Measurements from ENCODE around the gene ID4.

The ID4 gene

GRCh38 chr6:19836799-19837510 is at the start of gene ID4:
TSS of gene ID4 (plus strand) at chr6:19837370. CDS start at chr6:19837755, 385 bp downstream.
- POLR2A ChIA-PET, result interaction anchor here (0.6 to 2.0 kb wide), 20 partner anchors 9 to 1230 kb away, joined by 3 to 24 read pairs (median 4); no protein-coding TSS in a partner anchor
- no peak for TF ChIP-seq NFRKB (IDR thresholded peaks at IDR 0.05)
- peak; percentile 80 for TF ChIP-seq ELF4 (IDR thresholded peaks at IDR 0.05)
- 0 out of 2 replicates have a peak, but pooled peaks have one; percentile 5 for TF ChIP-seq PKNOX1 (IDR thresholded peaks at IDR 0.05)
- peak; percentile 94 for DNase-seq (ENCODE audit: extremely low spot score)
- CTCF ChIA-PET, result no interaction called here

- POLR2A ChIA-PET, result no interaction called here
- no peak for DNase-seq (ENCODE audit: extremely low spot score)
- no peak for TF ChIP-seq SUZ12 (IDR thresholded peaks at IDR 0.05)
- no peak for TF ChIP-seq HDGF (IDR thresholded peaks at IDR 0.05; ENCODE audit: borderline replicate concordance)
- no peak for TF ChIP-seq LEF1 (IDR thresholded peaks at IDR 0.05; ENCODE audit: borderline replicate concordance)
- no peak for TF ChIP-seq FOXK2 (IDR thresholded peaks at IDR 0.05)
- no peak for TF ChIP-seq ARNT (IDR thresholded peaks at IDR 0.05)
- TF ChIP-seq FOXM1 (IDR thresholded peaks at IDR 0.05; ENCODE audit: borderline replicate concordance), result no peak
- no peak for TF ChIP-seq SP1 (IDR thresholded peaks at IDR 0.05)
- no peak for TF ChIP-seq NFRKB (IDR thresholded peaks at IDR 0.05)
- TF ChIP-seq FOXA1 (IDR thresholded peaks at IDR 0.05), result no peak
- no peak for TF ChIP-seq CTBP1 (IDR thresholded peaks at IDR 0.05; ENCODE audit: borderline replicate concordance)
- no peak for TF ChIP-seq TARDBP (IDR thresholded peaks at IDR 0.05)
- no peak for TF ChIP-seq ZNF384 (IDR thresholded peaks at IDR 0.05)
- TF ChIP-seq PKNOX1 (IDR thresholded peaks at IDR 0.05), result no peak
- no peak for TF ChIP-seq L3MBTL2 (conservative IDR thresholded peaks at IDR 0.05)
- TF ChIP-seq BHLHE40 (IDR thresholded peaks at IDR 0.05; ENCODE audit: borderline replicate concordance), result no peak
- CTCF ChIA-PET, result no interaction called here
These were observed 48.5 kb upstream of the ID4 start for GRCh38 chr6:19788686-19789085.

- POLR2A ChIA-PET, result no interaction called here
- TF ChIP-seq FOXA1 (IDR thresholded peaks at IDR 0.05) (no peak), HDGF (IDR thresholded peaks at IDR 0.05; ENCODE audit: borderline replicate concordance) (no peak), SUZ12 (IDR thresholded peaks at IDR 0.05) (no peak), NFRKB (IDR thresholded peaks at IDR 0.05) (no peak), SP1 (IDR thresholded peaks at IDR 0.05) (no peak)
- DNase-seq (ENCODE audit: extremely low spot score), result no peak
- CTCF ChIA-PET, result no interaction called here
These were observed 47.9 kb upstream of the ID4 start for GRCh38 chr6:19789100-19789803.

- TF ChIP-seq ZNF384 (IDR thresholded peaks at IDR 0.05), result no peak
- no peak for TF ChIP-seq L3MBTL2 (conservative IDR thresholded peaks at IDR 0.05)
- TF ChIP-seq FOXK2 (IDR thresholded peaks at IDR 0.05), result no peak
- TF ChIP-seq PKNOX1 (IDR thresholded peaks at IDR 0.05), result no peak
- TF ChIP-seq NFRKB (IDR thresholded peaks at IDR 0.05), result no peak
- no peak for TF ChIP-seq TARDBP (IDR thresholded peaks at IDR 0.05)
- TF ChIP-seq ARNT (IDR thresholded peaks at IDR 0.05), result no peak
- TF ChIP-seq FOXM1 (IDR thresholded peaks at IDR 0.05; ENCODE audit: borderline replicate concordance), result no peak
- TF ChIP-seq SP1 (IDR thresholded peaks at IDR 0.05), result no peak
- TF ChIP-seq LEF1 (IDR thresholded peaks at IDR 0.05; ENCODE audit: borderline replicate concordance), result no peak
- no peak for TF ChIP-seq ELF4 (IDR thresholded peaks at IDR 0.05)
- no peak for TF ChIP-seq BHLHE40 (IDR thresholded peaks at IDR 0.05; ENCODE audit: borderline replicate concordance)
- no peak for TF ChIP-seq HDGF (IDR thresholded peaks at IDR 0.05; ENCODE audit: borderline replicate concordance)
- no peak for TF ChIP-seq SUZ12 (IDR thresholded peaks at IDR 0.05)
- TF ChIP-seq CTBP1 (IDR thresholded peaks at IDR 0.05; ENCODE audit: borderline replicate concordance), result no peak
- TF ChIP-seq FOXA1 (IDR thresholded peaks at IDR 0.05), result no peak
- DNase-seq (ENCODE audit: extremely low spot score), result no peak
- CTCF ChIA-PET, result no interaction called here
- POLR2A ChIA-PET, result interaction anchor here (1.5 kb wide), 1 partner anchor 13 kb away, joined by 6 read pairs; no protein-coding TSS in a partner anchor
These were observed 45.9 kb upstream of the ID4 start for GRCh38 chr6:19791267-19791666.

- no peak for DNase-seq (ENCODE audit: extremely low spot score)
- TF ChIP-seq FOXK2 (IDR thresholded peaks at IDR 0.05) (no peak), FOXA1 (IDR thresholded peaks at IDR 0.05) (no peak)
- POLR2A ChIA-PET, result no interaction called here
- CTCF ChIA-PET, result no interaction called here
These were observed 42.0 kb upstream of the ID4 start for GRCh38 chr6:19795211-19795610.

GRCh38 chr6:19796452-19796851 is 40.7 kb upstream of the ID4 start:
- ChIA-PET CTCF (no interaction called here), POLR2A (no interaction called here)
- no peak for TF ChIP-seq BHLHE40 (IDR thresholded peaks at IDR 0.05; ENCODE audit: borderline replicate concordance)
- no peak for TF ChIP-seq SUZ12 (IDR thresholded peaks at IDR 0.05)
- no peak for TF ChIP-seq LEF1 (IDR thresholded peaks at IDR 0.05; ENCODE audit: borderline replicate concordance)
- no peak for TF ChIP-seq TARDBP (IDR thresholded peaks at IDR 0.05)
- no peak for TF ChIP-seq ARNT (IDR thresholded peaks at IDR 0.05)
- TF ChIP-seq PKNOX1 (IDR thresholded peaks at IDR 0.05), result no peak
- no peak for TF ChIP-seq ELF4 (IDR thresholded peaks at IDR 0.05)
- TF ChIP-seq NFRKB (IDR thresholded peaks at IDR 0.05), result no peak
- TF ChIP-seq ZNF384 (IDR thresholded peaks at IDR 0.05), result no peak
- TF ChIP-seq L3MBTL2 (conservative IDR thresholded peaks at IDR 0.05), result no peak
- no peak for TF ChIP-seq FOXK2 (IDR thresholded peaks at IDR 0.05)
- DNase-seq (ENCODE audit: extremely low spot score), result no peak
